Retinal pigment epithelial cell (primary cell): Measurements from ENCODE around the gene LTO1.

ENCODE experiments used
- DNase-seq: peaks from one replicate; pipeline ENCODE4 v3.0.0-alpha.2; 2010; ENCODE audit warnings: low read depth
- H3K4me3 ChIP-seq: 2 replicates; pipeline ENCODE4 v1.5.1; 2011; ENCODE audit warnings: mild to moderate bottlenecking, low read length, control low read depth, moderate library complexity
- CTCF ChIP-seq: conservative IDR thresholded peaks from 2 replicates; pipeline ENCODE4 v1.5.1; 2011; ENCODE audit warnings: low read depth, low read length, control low read depth, inconsistent platforms

LTO1 gene

GRCh38 chr11:69657456-69657910 is 17.7 kb downstream of the LTO1 start:
- TF ChIP-seq CTCF, result no peak
- H3K4me3 ChIP-seq, result no peak overlapping the region
- no peak for DNase-seq

- no peak for TF ChIP-seq CTCF
- no peak for DNase-seq
Measured at GRCh38 chr11:69656536-69657455, 18.4 kb downstream of the LTO1 start.

GRCh38 chr11:69655479-69656428 is 19.4 kb downstream of the LTO1 start:
- no peak for DNase-seq
- no peak overlapping the region for H3K4me3 ChIP-seq
- no peak for TF ChIP-seq CTCF

More at GRCh38 chr11:69656536-69657455, 18.4 kb downstream of the LTO1 start:
- no peak overlapping the region for H3K4me3 ChIP-seq

GRCh38 chr11:69654660-69655478 is 20.3 kb downstream of the LTO1 start:
- TF ChIP-seq CTCF, result no peak
- DNase-seq, result no peak
- H3K4me3 ChIP-seq, result no peak overlapping the region

DNA sequence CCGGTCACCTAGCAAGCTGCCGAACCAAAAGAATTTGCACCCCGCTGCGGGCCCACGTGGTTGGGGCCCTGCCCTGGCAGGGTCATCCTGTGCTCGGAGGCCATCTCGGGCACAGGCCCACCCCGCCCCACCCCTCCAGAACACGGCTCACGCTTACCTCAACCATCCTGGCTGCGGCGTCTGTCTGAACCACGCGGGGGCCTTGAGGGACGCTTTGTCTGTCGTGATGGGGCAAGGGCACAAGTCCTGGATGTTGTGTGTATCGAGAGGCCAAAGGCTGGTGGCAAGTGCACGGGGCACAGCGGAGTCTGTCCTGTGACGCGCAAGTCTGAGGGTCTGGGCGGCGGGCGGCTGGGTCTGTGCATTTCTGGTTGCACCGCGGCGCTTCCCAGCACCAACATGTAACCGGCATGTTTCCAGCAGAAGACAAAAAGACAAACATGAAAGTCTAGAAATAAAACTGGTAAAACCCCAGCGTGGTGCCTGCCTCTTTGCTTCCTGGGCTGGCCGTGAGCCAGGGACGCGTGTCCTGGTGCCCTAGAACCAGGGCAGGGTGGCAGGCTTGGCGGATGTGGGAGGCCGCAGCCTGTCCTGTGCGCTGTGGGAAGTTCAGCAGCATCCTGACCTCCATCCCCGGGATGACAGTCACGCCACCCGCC is 21.0 kb downstream of the LTO1 start:
- no peak for DNase-seq
- no peak overlapping the region for H3K4me3 ChIP-seq
- TF ChIP-seq CTCF, result no peak

DNA sequence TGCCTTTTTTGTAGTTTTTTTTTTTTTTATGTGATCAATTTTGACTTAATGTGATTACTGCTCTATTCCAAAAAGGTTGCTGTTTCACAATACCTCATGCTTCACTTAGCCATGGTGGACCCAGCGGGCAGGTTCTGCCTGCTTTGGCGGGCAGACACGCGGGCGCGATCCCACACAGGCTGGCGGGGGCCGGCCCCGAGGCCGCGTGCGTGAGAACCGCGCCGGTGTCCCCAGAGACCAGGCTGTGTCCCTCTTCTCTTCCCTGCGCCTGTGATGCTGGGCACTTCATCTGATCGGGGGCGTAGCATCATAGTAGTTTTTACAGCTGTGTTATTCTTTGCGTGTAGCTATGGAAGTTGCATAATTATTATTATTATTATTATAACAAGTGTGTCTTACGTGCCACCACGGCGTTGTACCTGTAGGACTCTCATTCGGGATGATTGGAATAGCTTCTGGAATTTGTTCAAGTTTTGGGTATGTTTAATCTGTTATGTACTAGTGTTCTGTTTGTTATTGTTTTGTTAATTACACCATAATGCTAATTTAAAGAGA is 21.7 kb downstream of the LTO1 start:
- no peak overlapping the region for H3K4me3 ChIP-seq
- no peak for TF ChIP-seq CTCF
- no peak for DNase-seq
